GM23338 (cell line): Measurements from ENCODE around the gene SMR3B. TPM values are rescaled to one million over a fixed set of nuclear protein-coding genes. Genes with fewer than 3 reads are reported as not detected.

Source experiments
- ATAC-seq: fragments of 200-7000 bp; cut with Tn5 transposase; 3 replicates; pipeline ENCODE4 v1.9.1; 2020
- DNase-seq: peaks from one replicate; pipeline ENCODE4 v3.0.0-alpha.2; 2015; ENCODE audit warnings: low spot score
- H2AFZ ChIP-seq: fragments of 200-600 bp; sonication (generic); 2 replicates; pipeline ENCODE4 v1.8.0; 2016; ENCODE audit warnings: antibody characterized with exemption, mild to moderate bottlenecking, moderate library complexity
- H3F3A ChIP-seq: fragments of 200-600 bp; sonication (generic); replicated peaks from 2 replicates; pipeline ENCODE4 v1.8.0; 2017; ENCODE audit warnings: antibody characterized with exemption, mixed run types, low read depth
- H3K27ac ChIP-seq: fragments of 200-600 bp; sonication (generic); 2 replicates; pipeline ENCODE4 v1.6.1; 2016; ENCODE audit warnings: low read depth
- H3K27me3 ChIP-seq: fragments of 200-600 bp; sonication (generic); 2 replicates; pipeline ENCODE4 v1.8.0; 2016; ENCODE audit warnings: mild to moderate bottlenecking, mixed run types, moderate library complexity; ENCODE audit not compliant: insufficient read depth
- H3K36me3 ChIP-seq: fragments of 200-600 bp; sonication (generic); 2 replicates; pipeline ENCODE4 v1.8.0; 2016; ENCODE audit warnings: mild to moderate bottlenecking; ENCODE audit not compliant: insufficient read depth
- H3K4me1 ChIP-seq: fragments of 200-600 bp; sonication (generic); 2 replicates; pipeline ENCODE4 v1.8.0; 2016; ENCODE audit warnings: mild to moderate bottlenecking, moderate library complexity; ENCODE audit not compliant: insufficient read depth
- H3K4me2 ChIP-seq: fragments of 200-600 bp; sonication (generic); 2 replicates; pipeline ENCODE4 v1.7.1; 2017; ENCODE audit warnings: mixed run types
- H3K4me3 ChIP-seq: fragments of 200-600 bp; sonication (generic); 2 replicates; pipeline ENCODE4 v1.6.1; 2016; ENCODE audit warnings: mixed run types
- H3K79me2 ChIP-seq: fragments of 200-600 bp; sonication (generic); replicated peaks from 2 replicates; pipeline ENCODE4 v1.8.0; 2017; ENCODE audit warnings: mild to moderate bottlenecking; ENCODE audit not compliant: insufficient read depth
- H3K9me2 ChIP-seq: fragments of 200-600 bp; sonication (generic); 2 replicates; pipeline ENCODE4 v1.8.0; 2017; ENCODE audit not compliant: insufficient read depth
- H4K20me1 ChIP-seq: fragments of 200-600 bp; sonication (generic); replicated peaks from 2 replicates; pipeline ENCODE4 v1.8.0; 2017; ENCODE audit warnings: mild to moderate bottlenecking; ENCODE audit not compliant: insufficient read depth
- H3K27ac Mint-ChIP-seq: 2 replicates; pipeline ENCODE4 v1.8.0; 2020; ENCODE audit warnings: inconsistent platforms, mild to moderate bottlenecking, moderate library complexity, mixed read lengths
- H3K27me3 Mint-ChIP-seq: 3 replicates; pipeline ENCODE4 v1.8.0; 2022; ENCODE audit warnings: low read depth, mild to moderate bottlenecking, moderate library complexity, mixed read lengths, inconsistent platforms; ENCODE audit not compliant: insufficient read depth, poor library complexity
- H3K36me3 Mint-ChIP-seq: 3 replicates; pipeline ENCODE4 v1.8.0; 2021; ENCODE audit warnings: low read depth, mild to moderate bottlenecking, inconsistent platforms, moderate library complexity, mixed read lengths
- H3K4me1 Mint-ChIP-seq: 3 replicates; pipeline ENCODE4 v1.8.0; 2020; ENCODE audit warnings: mild to moderate bottlenecking, inconsistent platforms, mixed read lengths
- H3K4me3 Mint-ChIP-seq: 3 replicates; pipeline ENCODE4 v1.8.0; 2021; ENCODE audit warnings: moderate library complexity, mild to moderate bottlenecking, inconsistent platforms, mixed read lengths
- H3K9me3 Mint-ChIP-seq: 3 replicates; pipeline ENCODE4 v1.8.0; 2020; ENCODE audit warnings: moderate library complexity, mild to moderate bottlenecking, inconsistent platforms, mixed read lengths
- CREB1 ChIP-seq: fragments of 250-450 bp; sonication (Bioruptor Pico); IDR thresholded peaks from 2 replicates; pipeline ENCODE4 v1.5.0; 2020; ENCODE audit warnings: low read depth, mild to moderate bottlenecking, moderate library complexity
- CTCF ChIP-seq, 2 experiments: fragments of 200-600 bp in 1 of 2; sonication (generic) in 1 of 2; conservative IDR thresholded peaks; 2 replicates each; pipeline versions ENCODE4 v1.5.1 to v1.6.1; 2016 to 2017; ENCODE audit warnings: antibody characterized with exemption in 2 of 2, low read depth in 2 of 2, mild to moderate bottlenecking in 2 of 2, moderate library complexity in 1 of 2
- EZH2 ChIP-seq: fragments of 200-600 bp; sonication (generic); IDR thresholded peaks from one replicate; pipeline ENCODE4 v1.8.0; 2017; ENCODE audit warnings: antibody characterized with exemption, mild to moderate bottlenecking, low read depth; ENCODE audit not compliant: unreplicated experiment
- EZH2phosphoT487 ChIP-seq: fragments of 200-600 bp; sonication (generic); IDR thresholded peaks from one replicate; pipeline ENCODE4 v1.8.1; 2018; ENCODE audit warnings: antibody characterized with exemption; ENCODE audit not compliant: unreplicated experiment
- JUNB ChIP-seq: IDR thresholded peaks from one replicate; pipeline ENCODE4 v1.6.1; 2016; ENCODE audit warnings: antibody characterized with exemption; ENCODE audit not compliant: unreplicated experiment
- NANOG ChIP-seq: IDR thresholded peaks from 2 replicates; pipeline ENCODE4 v1.6.1; 2016; ENCODE audit warnings: antibody characterized with exemption, borderline replicate concordance
- POLR2AphosphoS5 ChIP-seq: IDR thresholded peaks from 2 replicates; pipeline ENCODE4 v1.6.1; 2016; ENCODE audit warnings: antibody characterized with exemption, low read depth
- STAT1 ChIP-seq: IDR thresholded peaks from one replicate; pipeline ENCODE4 v1.6.1; 2016; ENCODE audit warnings: antibody characterized with exemption; ENCODE audit not compliant: unreplicated experiment
- ZNF114 ChIP-seq: fragments of 250-450 bp; sonication (Bioruptor Pico); IDR thresholded peaks from 2 replicates; pipeline ENCODE4 v1.5.0; 2020; ENCODE audit warnings: mild to moderate bottlenecking, moderate library complexity
- ZNF331 ChIP-seq: fragments of 250-450 bp; sonication (Bioruptor Pico); IDR thresholded peaks from 2 replicates; pipeline ENCODE4 v1.5.0; 2020; ENCODE audit warnings: low read depth, mild to moderate bottlenecking, moderate library complexity
- polyA plus RNA-seq: library from polyadenylated mRNA; unstranded; fragments of >200 nt; fragmentation: Nextera tagmentation; extraction: Ambion mirVana; gene quantifications from 2 replicates; pipeline ENCODE4 v1.2.1, GENCODE V29; 2016
- total RNA-seq: library from RNA; depleted of rRNA; stranded (reverse); fragments of >200 nt; shearing (Covaris generic); gene quantifications from 2 replicates; pipeline ENCODE4 v1.2.3, GENCODE V29; 2014
- TF ChIP-seq, protein P1 (sequence below): fragments of 250-450 bp; sonication (Bioruptor Pico); IDR thresholded peaks from 2 replicates; pipeline ENCODE4 v1.5.0; 2020; ENCODE audit warnings: mild to moderate bottlenecking, moderate library complexity
- TF ChIP-seq, protein P2 (sequence below): IDR thresholded peaks from 2 replicates; pipeline ENCODE4 v1.6.1; 2016; ENCODE audit warnings: antibody characterized with exemption

Gene SMR3B
- total and polyA plus RNA-seq, 2 experiments from 2014 or later, result not detected

- Histone ChIP-seq H3K4me1 (no peaks in the 10 kb centered on the region), H3K4me3 (no peak within 1 kb of the TSS), H3K9me2 (no peaks in the 10 kb centered on the region), H3K27ac (no peak within 1 kb of the TSS), H3F3A (no peaks in the 10 kb centered on the region), H3K4me2 (no peak within 1 kb of the TSS), H3K36me3 (no peaks in the 10 kb centered on the region), H3K27me3 (no peaks in the 10 kb centered on the region), H2AFZ (no peak within 1 kb of the TSS), H4K20me1 (no peaks in the 10 kb centered on the region), H3K79me2 (no peaks in the 10 kb centered on the region)
- Mint-ChIP-seq H3K9me3 (no peaks in the 10 kb centered on the region), H3K27ac (no peak within 1 kb of the TSS; the same call in 1 of the 2 replicates), H3K4me3 (no peak within 1 kb of the TSS), H3K4me1 (no peaks in the 10 kb centered on the region; the same call in 2 of the 3 replicates), H3K36me3 (no peaks in the 10 kb centered on the region), H3K27me3 (no peaks in the 10 kb centered on the region)
- DNase-seq (no peak), ATAC-seq (no peak)
- TF ChIP-seq EZH2phosphoT487, result no peak
- TF ChIP-seq NANOG, result no peak
- TF ChIP-seq POLR2AphosphoS5, result no peak
- no peak for TF ChIP-seq CREB1
Measured at GRCh38 chr4:70360460-70360859, 22.5 kb upstream of the SMR3B start, which contains the start of gene SMR3A. Gene SMR3A, plus strand, starts transcription at chr4:70360760. Its CDS starts 1,356 bp downstream, at chr4:70362116.

DNA sequence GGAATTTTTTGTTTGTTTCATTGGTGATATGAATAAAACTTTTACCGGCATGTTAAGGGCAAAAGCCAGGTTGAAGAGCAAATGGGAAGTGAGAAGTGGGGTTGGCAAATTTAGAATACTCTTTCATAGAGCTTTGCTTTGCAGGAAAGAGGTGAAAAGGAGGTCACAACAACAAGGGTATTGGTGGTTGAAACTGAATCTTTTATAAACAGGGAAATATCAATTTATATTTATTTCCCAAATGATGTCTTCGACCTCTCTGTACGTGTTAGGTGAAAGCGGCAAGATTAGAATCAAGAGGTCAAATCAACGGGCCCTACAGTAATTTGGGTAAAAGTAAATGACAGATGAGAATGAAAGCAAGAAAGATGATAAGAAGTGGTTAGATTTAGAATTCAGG, 18.9 kb upstream of the SMR3B start:
- no peaks in the 10 kb centered on the region for H3K27me3 ChIP-seq
- H3K27ac Mint-ChIP-seq, result no peak overlapping the region
- H3K36me3 ChIP-seq, result no peaks in the 10 kb centered on the region
- no peak overlapping the region for H2AFZ ChIP-seq
- no peaks in the 10 kb centered on the region; the same call in 1 of the 2 replicates for H3K9me2 ChIP-seq
- H3K9me3 Mint-ChIP-seq, result peaks cover 3% of the 10 kb centered on the region; the same call in 2 of the 3 replicates
- H3F3A ChIP-seq, result no peaks in the 10 kb centered on the region
- no peaks in the 10 kb centered on the region for H3K36me3 Mint-ChIP-seq
- no peak overlapping the region for H3K4me3 ChIP-seq
- no peaks in the 10 kb centered on the region for H3K27me3 Mint-ChIP-seq
- no peak for DNase-seq
- no peak overlapping the region for H3K4me2 ChIP-seq
- ATAC-seq, result no peak
- H3K4me1 ChIP-seq, result no peaks in the 10 kb centered on the region
- H4K20me1 ChIP-seq, result no peaks in the 10 kb centered on the region
- H3K79me2 ChIP-seq, result no peaks in the 10 kb centered on the region
- no peaks in the 10 kb centered on the region; the same call in 1 of the 3 replicates for H3K4me1 Mint-ChIP-seq
- H3K4me3 Mint-ChIP-seq, result no peak overlapping the region
- H3K27ac ChIP-seq, result no peak overlapping the region
- TF ChIP-seq, protein P1, sequence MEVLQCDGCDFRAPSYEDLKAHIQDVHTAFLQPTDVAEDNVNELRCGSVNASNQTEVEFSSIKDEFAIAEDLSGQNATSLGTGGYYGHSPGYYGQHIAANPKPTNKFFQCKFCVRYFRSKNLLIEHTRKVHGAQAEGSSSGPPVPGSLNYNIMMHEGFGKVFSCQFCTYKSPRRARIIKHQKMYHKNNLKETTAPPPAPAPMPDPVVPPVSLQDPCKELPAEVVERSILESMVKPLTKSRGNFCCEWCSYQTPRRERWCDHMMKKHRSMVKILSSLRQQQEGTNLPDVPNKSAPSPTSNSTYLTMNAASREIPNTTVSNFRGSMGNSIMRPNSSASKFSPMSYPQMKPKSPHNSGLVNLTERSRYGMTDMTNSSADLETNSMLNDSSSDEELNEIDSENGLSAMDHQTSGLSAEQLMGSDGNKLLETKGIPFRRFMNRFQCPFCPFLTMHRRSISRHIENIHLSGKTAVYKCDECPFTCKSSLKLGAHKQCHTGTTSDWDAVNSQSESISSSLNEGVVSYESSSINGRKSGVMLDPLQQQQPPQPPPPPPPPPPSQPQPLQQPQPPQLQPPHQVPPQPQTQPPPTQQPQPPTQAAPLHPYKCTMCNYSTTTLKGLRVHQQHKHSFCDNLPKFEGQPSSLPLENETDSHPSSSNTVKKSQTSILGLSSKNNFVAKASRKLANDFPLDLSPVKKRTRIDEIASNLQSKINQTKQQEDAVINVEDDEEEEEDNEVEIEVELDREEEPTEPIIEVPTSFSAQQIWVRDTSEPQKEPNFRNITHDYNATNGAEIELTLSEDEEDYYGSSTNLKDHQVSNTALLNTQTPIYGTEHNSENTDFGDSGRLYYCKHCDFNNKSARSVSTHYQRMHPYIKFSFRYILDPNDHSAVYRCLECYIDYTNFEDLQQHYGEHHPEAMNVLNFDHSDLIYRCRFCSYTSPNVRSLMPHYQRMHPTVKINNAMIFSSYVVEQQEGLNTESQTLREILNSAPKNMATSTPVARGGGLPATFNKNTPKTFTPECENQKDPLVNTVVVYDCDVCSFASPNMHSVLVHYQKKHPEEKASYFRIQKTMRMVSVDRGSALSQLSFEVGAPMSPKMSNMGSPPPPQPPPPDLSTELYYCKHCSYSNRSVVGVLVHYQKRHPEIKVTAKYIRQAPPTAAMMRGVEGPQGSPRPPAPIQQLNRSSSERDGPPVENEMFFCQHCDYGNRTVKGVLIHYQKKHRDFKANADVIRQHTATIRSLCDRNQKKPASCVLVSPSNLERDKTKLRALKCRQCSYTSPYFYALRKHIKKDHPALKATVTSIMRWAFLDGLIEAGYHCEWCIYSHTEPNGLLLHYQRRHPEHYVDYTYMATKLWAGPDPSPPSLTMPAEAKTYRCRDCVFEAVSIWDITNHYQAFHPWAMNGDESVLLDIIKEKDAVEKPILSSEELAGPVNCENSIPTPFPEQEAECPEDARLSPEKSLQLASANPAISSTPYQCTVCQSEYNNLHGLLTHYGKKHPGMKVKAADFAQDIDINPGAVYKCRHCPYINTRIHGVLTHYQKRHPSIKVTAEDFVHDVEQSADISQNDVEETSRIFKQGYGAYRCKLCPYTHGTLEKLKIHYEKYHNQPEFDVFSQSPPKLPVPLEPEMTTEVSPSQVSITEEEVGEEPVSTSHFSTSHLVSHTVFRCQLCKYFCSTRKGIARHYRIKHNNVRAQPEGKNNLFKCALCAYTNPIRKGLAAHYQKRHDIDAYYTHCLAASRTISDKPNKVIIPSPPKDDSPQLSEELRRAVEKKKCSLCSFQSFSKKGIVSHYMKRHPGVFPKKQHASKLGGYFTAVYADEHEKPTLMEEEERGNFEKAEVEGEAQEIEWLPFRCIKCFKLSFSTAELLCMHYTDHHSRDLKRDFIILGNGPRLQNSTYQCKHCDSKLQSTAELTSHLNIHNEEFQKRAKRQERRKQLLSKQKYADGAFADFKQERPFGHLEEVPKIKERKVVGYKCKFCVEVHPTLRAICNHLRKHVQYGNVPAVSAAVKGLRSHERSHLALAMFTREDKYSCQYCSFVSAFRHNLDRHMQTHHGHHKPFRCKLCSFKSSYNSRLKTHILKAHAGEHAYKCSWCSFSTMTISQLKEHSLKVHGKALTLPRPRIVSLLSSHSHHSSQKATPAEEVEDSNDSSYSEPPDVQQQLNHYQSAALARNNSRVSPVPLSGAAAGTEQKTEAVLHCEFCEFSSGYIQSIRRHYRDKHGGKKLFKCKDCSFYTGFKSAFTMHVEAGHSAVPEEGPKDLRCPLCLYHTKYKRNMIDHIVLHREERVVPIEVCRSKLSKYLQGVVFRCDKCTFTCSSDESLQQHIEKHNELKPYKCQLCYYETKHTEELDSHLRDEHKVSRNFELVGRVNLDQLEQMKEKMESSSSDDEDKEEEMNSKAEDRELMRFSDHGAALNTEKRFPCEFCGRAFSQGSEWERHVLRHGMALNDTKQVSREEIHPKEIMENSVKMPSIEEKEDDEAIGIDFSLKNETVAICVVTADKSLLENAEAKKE (CRISPR knock-in tag), result no peak
- TF ChIP-seq NANOG, result no peak
- no peak for TF ChIP-seq POLR2AphosphoS5
- TF ChIP-seq CREB1, result no peak
- no peak for TF ChIP-seq EZH2
- TF ChIP-seq JUNB, result no peak
- no peak for TF ChIP-seq ZNF331 (CRISPR knock-in tag)
- TF ChIP-seq, protein P2, sequence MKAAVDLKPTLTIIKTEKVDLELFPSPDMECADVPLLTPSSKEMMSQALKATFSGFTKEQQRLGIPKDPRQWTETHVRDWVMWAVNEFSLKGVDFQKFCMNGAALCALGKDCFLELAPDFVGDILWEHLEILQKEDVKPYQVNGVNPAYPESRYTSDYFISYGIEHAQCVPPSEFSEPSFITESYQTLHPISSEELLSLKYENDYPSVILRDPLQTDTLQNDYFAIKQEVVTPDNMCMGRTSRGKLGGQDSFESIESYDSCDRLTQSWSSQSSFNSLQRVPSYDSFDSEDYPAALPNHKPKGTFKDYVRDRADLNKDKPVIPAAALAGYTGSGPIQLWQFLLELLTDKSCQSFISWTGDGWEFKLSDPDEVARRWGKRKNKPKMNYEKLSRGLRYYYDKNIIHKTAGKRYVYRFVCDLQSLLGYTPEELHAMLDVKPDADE, result no peak
- no peak for TF ChIP-seq CTCF (conservative IDR thresholded peaks at IDR 0.05; ENCODE audit: low read depth in 2 of 2)
- TF ChIP-seq STAT1, result no peak
- no peak for TF ChIP-seq EZH2phosphoT487
- no peak for TF ChIP-seq ZNF114 (CRISPR knock-in tag)
